AG09309 (cell line): ENCODE measurements around the gene HOXA6.

Source experiments
- DNase-seq: peaks from one replicate; pipeline ENCODE4 v3.0.0-alpha.2; 2010; ENCODE audit warnings: low read depth
- H3K4me3 ChIP-seq: 2 replicates; pipeline ENCODE4 v1.5.1; 2011; ENCODE audit warnings: mild to moderate bottlenecking, low read depth, low read length, moderate library complexity; ENCODE audit not compliant: control insufficient read depth
- CTCF ChIP-seq: IDR thresholded peaks from 2 replicates; pipeline ENCODE4 v1.5.1; 2011; ENCODE audit warnings: mild to moderate bottlenecking, low read depth, low read length, inconsistent platforms; ENCODE audit not compliant: insufficient read depth, control insufficient read depth; ENCODE audit errors: missing control alignments

HOXA6 gene

GRCh38 chr7:27116962-27117886 lies 30.4 kb downstream of the HOXA6 start:
- TF ChIP-seq CTCF: no peak
- H3K4me3 ChIP-seq: no peak overlapping the region
- DNase-seq: no peak

GRCh38 chr7:27116031-27116961 lies 31.3 kb downstream of the HOXA6 start:
- no peak for DNase-seq
- TF ChIP-seq CTCF: no peak
- H3K4me3 ChIP-seq: no peak overlapping the region

DNA sequence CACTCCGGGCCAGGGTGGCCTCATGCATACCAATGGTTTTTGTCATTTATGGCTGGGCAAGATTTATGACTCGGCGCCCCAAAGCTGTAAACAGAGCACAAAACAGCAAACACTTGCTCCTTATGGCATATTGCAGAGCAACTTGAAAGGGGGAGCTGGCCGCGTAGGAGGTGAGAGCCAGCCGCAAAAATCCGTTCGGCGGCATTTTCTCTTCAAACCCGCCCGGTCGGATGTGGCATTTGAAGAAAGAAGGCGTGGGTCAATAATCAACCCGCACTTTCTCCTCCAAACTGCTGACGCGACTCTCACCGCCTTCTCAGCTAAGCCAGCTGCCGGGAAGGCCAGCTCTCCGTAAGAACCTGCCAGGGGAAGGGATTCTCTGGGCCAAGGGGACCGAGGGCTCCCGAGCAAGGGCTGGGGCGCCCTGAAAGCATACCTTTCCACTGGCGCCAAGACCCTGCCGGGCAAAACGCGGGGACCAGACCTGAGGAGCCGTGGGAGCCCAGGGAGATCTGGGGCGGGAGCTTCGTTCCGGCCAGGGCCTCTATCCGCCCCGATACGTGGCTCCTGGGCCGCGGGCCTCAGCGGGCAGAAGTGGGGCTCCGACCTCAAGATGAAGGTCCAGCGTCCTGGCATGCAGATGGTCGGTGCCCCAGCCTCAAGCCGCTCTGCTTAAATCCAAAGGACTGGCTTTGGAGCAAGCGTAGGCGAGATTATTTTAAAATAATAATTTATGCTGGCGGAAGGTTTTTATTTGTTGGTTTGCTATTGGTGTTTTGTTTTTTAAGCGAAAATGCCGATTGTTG lies 32.1 kb downstream of the HOXA6 start:
- no peak overlapping the region for H3K4me3 ChIP-seq

GRCh38 chr7:27114881-27115220 lies 32.7 kb downstream of the HOXA6 start:
- TF ChIP-seq CTCF: no peak
- H3K4me3 ChIP-seq: no peak overlapping the region

More for the DNA sequence above, 32.1 kb downstream of the HOXA6 start:
- no peak for TF ChIP-seq CTCF
- DNase-seq: no peak

GRCh38 chr7:27113991-27114769 lies 33.4 kb downstream of the HOXA6 start:
- no peak for TF ChIP-seq CTCF
- H3K4me3 ChIP-seq: no peak overlapping the region
- DNase-seq: no peak

More at GRCh38 chr7:27114881-27115220, 32.7 kb downstream of the HOXA6 start:
- no peak for DNase-seq
